ENCODE results near the gene HOXA7.

HOXA7 gene

GRCh38 chr7:27169658-27170425 is 13.4 kb upstream of the HOXA7 start:
- no peak for DNase-seq

GRCh38 chr7:27168265-27168947 is 11.9 kb upstream of the HOXA7 start:
- DNase-seq, result no peak

- no peak for DNase-seq
Measured at GRCh38 chr7:27167916-27168264, 11.4 kb upstream of the HOXA7 start.

- no peak for DNase-seq
Measured at GRCh38 chr7:27166531-27167505, 10.3 kb upstream of the HOXA7 start.

GRCh38 chr7:27165996-27166530 is 9.6 kb upstream of the HOXA7 start:
- DNase-seq, result no peak

GRCh38 chr7:27165089-27165995 is 8.9 kb upstream of the HOXA7 start, which contains the start of gene HOXA9:
Gene HOXA9, minus strand, starts transcription at chr7:27165537. Its CDS starts 80 bp downstream, at chr7:27165457.
- no peak for DNase-seq

DNA sequence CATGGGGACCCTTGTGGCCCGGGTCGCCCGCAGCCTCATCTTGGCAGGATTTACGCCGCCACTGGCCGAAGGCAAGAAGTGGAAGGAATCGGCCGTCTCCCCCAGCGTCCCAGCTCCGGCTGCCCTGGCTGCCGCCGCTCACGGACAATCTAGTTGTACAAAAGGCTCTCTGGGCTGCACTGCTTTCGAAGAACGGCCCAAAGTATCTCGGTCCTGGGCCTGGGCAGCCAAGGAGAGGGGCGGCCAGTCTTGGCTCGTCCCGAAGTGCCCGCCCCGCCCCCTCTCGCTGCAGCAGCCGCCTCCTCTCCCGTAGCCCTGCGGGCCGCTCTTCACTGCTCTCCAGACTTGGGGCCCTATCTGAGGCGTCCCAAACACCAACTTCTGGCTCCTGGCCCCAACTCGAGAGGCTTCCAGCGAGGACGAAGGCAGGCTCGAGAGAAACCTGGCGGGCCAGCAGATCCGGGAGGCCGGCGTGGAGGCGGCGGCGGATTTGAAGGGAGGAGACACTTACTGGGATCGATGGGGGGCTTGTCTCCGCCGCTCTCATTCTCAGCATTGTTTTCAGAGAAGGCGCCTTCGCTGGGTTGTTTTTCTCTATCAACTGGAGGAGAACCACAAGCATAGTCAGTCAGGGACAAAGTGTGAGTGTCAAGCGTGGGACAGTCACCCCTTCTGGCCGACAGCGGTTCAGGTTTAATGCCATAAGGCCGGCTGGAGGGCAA is 8.1 kb upstream of the HOXA7 start:
- DNase-seq, result no peak

- DNase-seq, result no peak
Measured at GRCh38 chr7:27164045-27164366, 7.5 kb upstream of the HOXA7 start.

GRCh38 chr7:27163288-27164044 is 7.0 kb upstream of the HOXA7 start:
- DNase-seq, result no peak

GRCh38 chr7:27162561-27163287 is 6.2 kb upstream of the HOXA7 start:
- no peak for DNase-seq

DNA sequence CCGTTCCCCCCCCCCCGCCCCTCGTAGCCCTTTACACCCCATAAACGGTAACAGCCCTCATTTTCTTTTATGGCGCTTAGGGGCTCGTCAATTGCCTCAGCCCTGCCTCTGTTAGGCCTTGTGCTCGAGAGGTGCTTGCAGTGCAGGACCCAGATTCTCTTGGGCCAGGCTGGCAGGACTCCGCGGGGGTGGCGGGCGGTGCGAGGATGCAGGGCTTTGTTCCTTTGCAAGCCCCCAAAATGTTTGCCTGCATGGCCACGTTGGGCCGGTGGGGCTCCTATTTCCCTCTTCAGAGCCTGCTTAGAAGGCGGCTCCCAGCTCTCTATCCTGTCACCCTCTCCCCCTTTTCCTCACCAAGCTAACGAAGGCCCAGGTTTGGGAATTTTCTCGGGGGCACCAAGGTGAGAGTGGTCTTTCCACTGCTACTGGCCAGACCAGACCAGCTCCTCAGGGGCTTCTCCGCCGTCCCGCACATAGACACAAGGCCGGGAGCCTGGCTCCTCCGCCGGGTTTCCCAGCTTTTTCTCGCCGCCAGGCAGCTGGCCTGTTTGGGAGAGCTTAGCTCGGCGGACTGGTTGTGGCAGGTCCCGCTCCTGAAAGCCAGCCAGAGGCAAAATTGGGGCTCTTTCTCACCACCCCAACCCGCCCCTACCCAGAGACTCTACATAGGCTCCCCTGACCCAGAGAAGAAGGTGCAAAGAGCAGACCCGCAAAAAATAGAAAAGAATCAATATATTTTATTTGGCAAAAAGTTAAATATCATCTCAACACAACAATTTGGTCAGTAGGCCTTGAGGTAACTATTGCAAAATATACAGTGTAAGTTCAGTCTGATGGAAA is 5.5 kb upstream of the HOXA7 start:
- no peak for DNase-seq

- no peak for DNase-seq
Measured at GRCh38 chr7:27161214-27161720, 4.8 kb upstream of the HOXA7 start.

- DNase-seq, result peak; percentile 85 to 88
Measured at GRCh38 chr7:27160546-27161213, 4.2 kb upstream of the HOXA7 start.

- DNase-seq, result no peak
Measured at GRCh38 chr7:27160145-27160545, 3.7 kb upstream of the HOXA7 start.

- no peak for DNase-seq
Measured at GRCh38 chr7:27159266-27160144, 3.0 kb upstream of the HOXA7 start.

GRCh38 chr7:27158436-27159265 is 2.2 kb upstream of the HOXA7 start:
- no peak for DNase-seq

All from activated CD4-positive, alpha-beta T cell treated with anti-CD3 and anti-CD28 coated beads for 4 hours (primary cell).